Epithelial cell of proximal tubule (primary cell): ENCODE data around the gene FNDC10. TPM values are rescaled to one million over a fixed set of nuclear protein-coding genes. Genes with fewer than 3 reads are reported as not detected.

Source experiments
- DNase-seq: peaks from one replicate; pipeline ENCODE4 v3.0.0-alpha.2; 2011; ENCODE audit warnings: low read depth
- H3K4me3 ChIP-seq: 2 replicates; pipeline ENCODE4 v1.5.1; 2011; ENCODE audit warnings: low read depth, mild to moderate bottlenecking, low read length
- CTCF ChIP-seq: conservative IDR thresholded peaks from 2 replicates; pipeline ENCODE4 v1.5.1; 2012; ENCODE audit warnings: low read depth, mild to moderate bottlenecking, low read length
- total RNA-seq: library from RNA; depleted of rRNA; stranded (reverse); fragments of >200 nt; gene quantifications from 2 replicates; pipeline ENCODE4 v1.2.3, GENCODE V29; 2015

The FNDC10 gene
- total RNA-seq, 1 donor from 2014 or later, result 6.1 TPM

GRCh38 chr1:1591452-1591851 is 8.5 kb downstream of the FNDC10 start:
- TF ChIP-seq CTCF, result no peak
- no peak for DNase-seq
- no peak overlapping the region for H3K4me3 ChIP-seq

- H3K4me3 ChIP-seq, result no peak overlapping the region
- no peak for TF ChIP-seq CTCF
- no peak for DNase-seq
Measured at GRCh38 chr1:1583347-1584010, 16.5 kb downstream of the FNDC10 start.

GRCh38 chr1:1582585-1583346 is 17.2 kb downstream of the FNDC10 start:
- TF ChIP-seq CTCF, result no peak
- H3K4me3 ChIP-seq, result no peak overlapping the region
- no peak for DNase-seq

- no peak for DNase-seq
- no peak for TF ChIP-seq CTCF
- no peak overlapping the region for H3K4me3 ChIP-seq
Measured at GRCh38 chr1:1578371-1578940, 21.5 kb downstream of the FNDC10 start.

GRCh38 chr1:1577367-1578011 is 22.4 kb downstream of the FNDC10 start:
- DNase-seq, result no peak
- no peak for TF ChIP-seq CTCF

GRCh38 chr1:1574721-1575537 is 25.0 kb downstream of the FNDC10 start, which contains the start of gene SSU72:
Gene SSU72 (minus strand): TSS chr1:1574863. CDS start chr1:1574557, 306 bp downstream.
- DNase-seq, result peak; percentile 25
- TF ChIP-seq CTCF, result no peak
- H3K4me3 ChIP-seq, result peak within 1 kb of the TSS; percentile 99

More at GRCh38 chr1:1577367-1578011, 22.4 kb downstream of the FNDC10 start:
- no peak overlapping the region for H3K4me3 ChIP-seq
